ENCODE results near the gene MGST3. TPM values are rescaled to one million over a fixed set of nuclear protein-coding genes. Genes with fewer than 3 reads are reported as not detected.

Gene MGST3
- polyA plus RNA-seq, 1 donor (not counting 4 experiments of a cell fraction or from before 2014, with no cell fraction given), result 319 TPM

DNA sequence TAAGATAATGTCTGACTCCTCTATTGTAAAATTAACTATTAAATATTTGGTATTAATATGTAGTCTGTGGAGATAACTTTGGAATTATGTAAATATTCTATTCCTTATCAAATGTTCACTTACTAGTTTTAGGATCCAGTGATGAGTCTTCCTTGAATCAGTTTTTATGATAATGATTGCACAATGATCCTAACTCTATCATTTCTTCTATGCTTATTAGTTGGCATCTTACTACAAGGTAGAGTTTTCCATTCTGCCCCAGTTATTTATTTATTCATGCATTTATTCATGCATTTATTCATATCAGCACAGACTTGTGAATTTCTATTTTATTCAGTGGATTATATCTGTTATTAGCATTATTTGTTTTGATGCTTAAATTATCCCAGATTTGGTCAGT, 7.4 kb upstream of the MGST3 start:
- DNase-seq (ENCODE audit: low read depth, low spot score) (no peak), FAIRE-seq (no peak)
- dilution Hi-C loops (cut with MboI; ENCODE audit: extremely low pct_ligation_motif_present, low sequenced_read_pairs), result no loop called here
- TF ChIP-seq EZH2 (IDR thresholded peaks at IDR 0.05; ENCODE audit: low read length), result no peak
- TF ChIP-seq, protein P1, sequence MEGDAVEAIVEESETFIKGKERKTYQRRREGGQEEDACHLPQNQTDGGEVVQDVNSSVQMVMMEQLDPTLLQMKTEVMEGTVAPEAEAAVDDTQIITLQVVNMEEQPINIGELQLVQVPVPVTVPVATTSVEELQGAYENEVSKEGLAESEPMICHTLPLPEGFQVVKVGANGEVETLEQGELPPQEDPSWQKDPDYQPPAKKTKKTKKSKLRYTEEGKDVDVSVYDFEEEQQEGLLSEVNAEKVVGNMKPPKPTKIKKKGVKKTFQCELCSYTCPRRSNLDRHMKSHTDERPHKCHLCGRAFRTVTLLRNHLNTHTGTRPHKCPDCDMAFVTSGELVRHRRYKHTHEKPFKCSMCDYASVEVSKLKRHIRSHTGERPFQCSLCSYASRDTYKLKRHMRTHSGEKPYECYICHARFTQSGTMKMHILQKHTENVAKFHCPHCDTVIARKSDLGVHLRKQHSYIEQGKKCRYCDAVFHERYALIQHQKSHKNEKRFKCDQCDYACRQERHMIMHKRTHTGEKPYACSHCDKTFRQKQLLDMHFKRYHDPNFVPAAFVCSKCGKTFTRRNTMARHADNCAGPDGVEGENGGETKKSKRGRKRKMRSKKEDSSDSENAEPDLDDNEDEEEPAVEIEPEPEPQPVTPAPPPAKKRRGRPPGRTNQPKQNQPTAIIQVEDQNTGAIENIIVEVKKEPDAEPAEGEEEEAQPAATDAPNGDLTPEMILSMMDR (optimal IDR thresholded peaks at IDR 0.05 in 1 of 3, IDR thresholded peaks at IDR 0.05 in 1 of 3, conservative IDR thresholded peaks at IDR 0.05 in 1 of 3; ENCODE audit: extremely low read depth in 1 of 3, insufficient read depth in 2 of 3, low read length in 3 of 3), result no peak
- Histone ChIP-seq H3K27ac (ENCODE audit: control insufficient read depth, insufficient read depth, low read length) (no peak overlapping the region), H3K4me2 (ENCODE audit: control insufficient read depth, extremely low read depth, insufficient read depth, low read depth, low read length) (no peak overlapping the region), H3K36me3 (ENCODE audit: control insufficient read depth in 2 of 2, extremely low read depth in 1 of 2, insufficient read depth in 2 of 2, low read length in 2 of 2) (no peaks in the 10 kb centered on the region), H3K4me1 (ENCODE audit: control insufficient read depth, extremely low read depth, insufficient read depth, low read length) (no peaks in the 10 kb centered on the region), H3K9me1 (ENCODE audit: control insufficient read depth, extremely low read depth, insufficient read depth, low read length) (no peaks in the 10 kb centered on the region), H3K79me2 (ENCODE audit: control insufficient read depth, insufficient read depth, low read length) (no peaks in the 10 kb centered on the region), H3K9ac (ENCODE audit: control insufficient read depth, extremely low read depth, insufficient read depth, low read length) (no peak overlapping the region), H3K9me3 (ENCODE audit: control insufficient read depth, low read depth, low read length) (no peaks in the 10 kb centered on the region), H3K27me3 (ENCODE audit: control insufficient read depth, extremely low read depth, insufficient read depth, low read length) (no peaks in the 10 kb centered on the region), H2AFZ (ENCODE audit: control insufficient read depth, low read length) (no peak overlapping the region), H4K20me1 (ENCODE audit: control insufficient read depth, extremely low read depth, insufficient read depth, low read length) (no peaks in the 10 kb centered on the region), H3K4me3 (ENCODE audit: control insufficient read depth in 2 of 3, extremely low read depth in 1 of 3, insufficient read depth in 2 of 3, low read depth in 1 of 3, low read length in 3 of 3) (no peak overlapping the region)

DNA sequence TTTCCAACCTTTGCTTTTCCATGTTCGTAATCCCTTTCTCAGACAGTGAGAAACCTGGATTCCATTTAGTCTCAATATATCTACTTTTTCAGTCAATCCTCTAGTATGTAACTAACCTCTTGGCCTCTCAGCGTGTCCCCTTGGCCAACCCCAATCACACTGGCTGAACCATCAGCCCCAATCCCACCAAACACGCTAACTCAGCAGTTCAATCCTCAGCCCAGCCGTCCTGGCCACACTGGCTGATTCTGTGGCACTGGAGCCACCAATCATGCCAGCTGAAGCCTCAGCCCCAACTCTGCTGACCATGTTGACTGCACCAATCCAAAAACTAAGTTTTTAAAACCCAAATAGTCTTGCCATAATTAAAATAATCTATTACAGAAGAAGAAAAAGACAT, 6.6 kb upstream of the MGST3 start:
- Histone ChIP-seq H4K20me1 (ENCODE audit: control insufficient read depth, extremely low read depth, insufficient read depth, low read length) (no peaks in the 10 kb centered on the region), H3K9ac (ENCODE audit: control insufficient read depth, extremely low read depth, insufficient read depth, low read length) (no peak overlapping the region), H3K27ac (ENCODE audit: control insufficient read depth, insufficient read depth, low read length) (no peak overlapping the region), H3K4me3 (ENCODE audit: control insufficient read depth in 2 of 3, extremely low read depth in 1 of 3, insufficient read depth in 2 of 3, low read depth in 1 of 3, low read length in 3 of 3) (no peak overlapping the region), H3K4me1 (ENCODE audit: control insufficient read depth, extremely low read depth, insufficient read depth, low read length) (no peaks in the 10 kb centered on the region), H3K9me3 (ENCODE audit: control insufficient read depth, low read depth, low read length) (no peaks in the 10 kb centered on the region), H3K9me1 (ENCODE audit: control insufficient read depth, extremely low read depth, insufficient read depth, low read length) (no peaks in the 10 kb centered on the region), H3K27me3 (ENCODE audit: control insufficient read depth, extremely low read depth, insufficient read depth, low read length) (no peaks in the 10 kb centered on the region), H3K4me2 (ENCODE audit: control insufficient read depth, extremely low read depth, insufficient read depth, low read depth, low read length) (no peak overlapping the region), H2AFZ (ENCODE audit: control insufficient read depth, low read length) (no peak overlapping the region), H3K79me2 (ENCODE audit: control insufficient read depth, insufficient read depth, low read length) (no peaks in the 10 kb centered on the region), H3K36me3 (ENCODE audit: control insufficient read depth in 2 of 2, extremely low read depth in 1 of 2, insufficient read depth in 2 of 2, low read length in 2 of 2) (no peaks in the 10 kb centered on the region)
- TF ChIP-seq, protein P1 (optimal IDR thresholded peaks at IDR 0.05 in 1 of 3, IDR thresholded peaks at IDR 0.05 in 1 of 3, conservative IDR thresholded peaks at IDR 0.05 in 1 of 3; ENCODE audit: extremely low read depth in 1 of 3, insufficient read depth in 2 of 3, low read length in 3 of 3), result no peak
- TF ChIP-seq EZH2 (IDR thresholded peaks at IDR 0.05; ENCODE audit: low read length), result no peak
- no peak for FAIRE-seq
- dilution Hi-C loops (cut with MboI; ENCODE audit: extremely low pct_ligation_motif_present, low sequenced_read_pairs), result no loop called here
- no peak for DNase-seq (ENCODE audit: low read depth, low spot score)

Data from keratinocyte (primary cell).